GM10847 (cell line): ENCODE results near the gene TDRD12.

Experiments used
- POLR2A ChIP-seq: IDR thresholded peaks from 2 replicates; pipeline ENCODE4 v1.6.1; 2011; ENCODE audit not compliant: insufficient read length; ENCODE audit errors: extremely low read depth

The TDRD12 gene, protein sequence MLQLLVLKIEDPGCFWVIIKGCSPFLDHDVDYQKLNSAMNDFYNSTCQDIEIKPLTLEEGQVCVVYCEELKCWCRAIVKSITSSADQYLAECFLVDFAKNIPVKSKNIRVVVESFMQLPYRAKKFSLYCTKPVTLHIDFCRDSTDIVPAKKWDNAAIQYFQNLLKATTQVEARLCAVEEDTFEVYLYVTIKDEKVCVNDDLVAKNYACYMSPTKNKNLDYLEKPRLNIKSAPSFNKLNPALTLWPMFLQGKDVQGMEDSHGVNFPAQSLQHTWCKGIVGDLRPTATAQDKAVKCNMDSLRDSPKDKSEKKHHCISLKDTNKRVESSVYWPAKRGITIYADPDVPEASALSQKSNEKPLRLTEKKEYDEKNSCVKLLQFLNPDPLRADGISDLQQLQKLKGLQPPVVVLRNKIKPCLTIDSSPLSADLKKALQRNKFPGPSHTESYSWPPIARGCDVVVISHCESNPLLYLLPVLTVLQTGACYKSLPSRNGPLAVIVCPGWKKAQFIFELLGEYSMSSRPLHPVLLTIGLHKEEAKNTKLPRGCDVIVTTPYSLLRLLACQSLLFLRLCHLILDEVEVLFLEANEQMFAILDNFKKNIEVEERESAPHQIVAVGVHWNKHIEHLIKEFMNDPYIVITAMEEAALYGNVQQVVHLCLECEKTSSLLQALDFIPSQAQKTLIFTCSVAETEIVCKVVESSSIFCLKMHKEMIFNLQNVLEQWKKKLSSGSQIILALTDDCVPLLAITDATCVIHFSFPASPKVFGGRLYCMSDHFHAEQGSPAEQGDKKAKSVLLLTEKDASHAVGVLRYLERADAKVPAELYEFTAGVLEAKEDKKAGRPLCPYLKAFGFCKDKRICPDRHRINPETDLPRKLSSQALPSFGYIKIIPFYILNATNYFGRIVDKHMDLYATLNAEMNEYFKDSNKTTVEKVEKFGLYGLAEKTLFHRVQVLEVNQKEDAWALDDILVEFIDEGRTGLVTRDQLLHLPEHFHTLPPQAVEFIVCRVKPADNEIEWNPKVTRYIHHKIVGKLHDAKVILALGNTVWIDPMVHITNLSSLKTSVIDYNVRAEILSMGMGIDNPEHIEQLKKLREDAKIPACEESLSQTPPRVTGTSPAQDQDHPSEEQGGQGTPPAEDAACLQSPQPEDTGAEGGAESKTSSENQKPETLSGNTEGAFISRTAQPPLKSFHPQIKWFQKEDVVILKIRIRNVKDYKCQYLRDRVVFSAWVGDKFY (N-terminal part only)

GRCh38 chr19:32719611-32720059, at the start of gene TDRD12:
TDRD12 (plus strand) TSS chr19:32719767; CDS start chr19:32720073, 306 bp downstream.
- no peak for TF ChIP-seq POLR2A

DNA sequence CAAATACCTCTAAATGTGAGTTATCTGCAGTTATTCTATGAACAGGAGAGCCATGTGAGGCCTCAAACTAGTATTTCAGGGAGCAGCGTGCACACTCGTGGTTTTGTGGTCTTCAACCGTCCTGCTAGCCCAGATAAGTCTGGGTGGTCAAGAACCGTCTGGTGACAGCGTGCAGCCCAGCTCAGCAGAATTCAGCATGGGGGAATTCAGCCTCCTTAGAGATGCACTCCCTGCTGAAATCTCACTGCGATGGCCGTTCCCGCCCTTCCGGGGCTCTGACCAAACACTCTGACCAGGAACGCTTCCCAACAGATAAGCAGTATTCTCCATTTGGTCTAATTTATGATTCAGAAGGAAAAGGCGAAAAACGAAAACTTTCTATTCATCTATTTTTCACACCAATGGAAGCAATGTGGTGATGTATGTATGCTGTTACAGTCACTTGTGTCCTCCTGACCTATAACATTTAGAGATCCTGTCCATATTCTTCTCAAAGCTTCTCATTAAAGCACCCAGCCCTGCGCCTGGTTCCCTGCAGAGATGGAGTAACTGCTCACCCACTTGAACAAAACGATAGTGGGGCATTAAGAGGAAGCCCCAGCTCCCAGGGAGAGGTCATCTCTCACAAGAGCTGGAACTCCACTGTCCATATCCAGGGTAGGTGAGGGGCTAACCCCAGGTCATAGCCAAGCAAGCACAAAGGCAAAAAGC, 47.5 kb upstream of the TDRD12 start:
- TF ChIP-seq POLR2A: no peak

DNA sequence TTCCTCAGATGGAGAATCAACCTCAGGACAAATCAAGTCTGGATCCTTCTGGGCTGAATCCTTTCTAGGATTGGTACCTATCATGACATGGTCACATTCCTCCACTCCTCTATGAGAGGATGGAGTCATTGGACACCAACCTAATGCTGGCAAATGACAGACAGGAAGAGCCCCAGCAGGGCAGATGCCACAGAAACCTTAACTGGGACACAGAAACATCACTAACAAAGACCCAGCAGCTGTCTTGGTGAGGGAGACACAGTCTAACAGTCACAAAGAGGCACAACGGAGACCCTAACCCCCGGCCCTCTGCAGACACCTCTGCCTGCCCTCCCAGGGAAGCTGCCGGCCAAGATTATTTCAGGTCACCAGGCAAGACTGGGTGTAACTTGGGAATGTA, 46.7 kb upstream of the TDRD12 start:
- no peak for TF ChIP-seq POLR2A

GRCh38 chr19:32673573-32673972, 46.0 kb upstream of the TDRD12 start:
- no peak for TF ChIP-seq POLR2A

- no peak for TF ChIP-seq POLR2A
Observed at GRCh38 chr19:32674153-32674930, 45.2 kb upstream of the TDRD12 start.

- peak; percentile 54 for TF ChIP-seq POLR2A
Observed at GRCh38 chr19:32674931-32675719, 44.4 kb upstream of the TDRD12 start, which contains the start of gene ANKRD27. ANKRD27 (minus strand) TSS chr19:32675180; CDS start chr19:32659015, 16,165 bp downstream.

GRCh38 chr19:32675720-32676185, 43.8 kb upstream of the TDRD12 start, which contains the start of gene RGS9BP:
RGS9BP (plus strand) TSS chr19:32675848; CDS start chr19:32676264, 416 bp downstream.
- TF ChIP-seq POLR2A: no peak

GRCh38 chr19:32676186-32676894, 43.2 kb upstream of the TDRD12 start:
- no peak for TF ChIP-seq POLR2A

- no peak for TF ChIP-seq POLR2A
Observed at GRCh38 chr19:32676895-32677359, 42.6 kb upstream of the TDRD12 start.

DNA sequence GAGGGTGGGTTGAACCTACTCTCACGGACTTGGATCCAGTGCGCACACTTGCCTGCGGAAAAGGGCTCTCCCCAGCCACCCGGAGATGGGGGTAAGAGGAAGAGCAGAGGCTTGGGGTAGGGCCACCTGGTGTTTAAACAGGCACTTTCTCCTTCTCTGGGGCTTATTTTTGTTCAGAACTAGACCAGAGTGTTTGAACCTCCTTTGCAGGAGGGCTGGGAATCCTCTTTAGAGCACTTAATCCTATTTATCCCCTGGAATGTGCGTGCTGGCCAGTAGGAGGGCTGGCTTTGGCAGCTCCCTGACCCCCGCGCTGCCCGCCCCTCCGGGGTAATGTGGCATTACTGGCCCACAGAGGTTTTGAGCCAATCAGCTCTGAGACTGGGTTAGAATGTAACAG, 41.9 kb upstream of the TDRD12 start:
- no peak for TF ChIP-seq POLR2A

DNA sequence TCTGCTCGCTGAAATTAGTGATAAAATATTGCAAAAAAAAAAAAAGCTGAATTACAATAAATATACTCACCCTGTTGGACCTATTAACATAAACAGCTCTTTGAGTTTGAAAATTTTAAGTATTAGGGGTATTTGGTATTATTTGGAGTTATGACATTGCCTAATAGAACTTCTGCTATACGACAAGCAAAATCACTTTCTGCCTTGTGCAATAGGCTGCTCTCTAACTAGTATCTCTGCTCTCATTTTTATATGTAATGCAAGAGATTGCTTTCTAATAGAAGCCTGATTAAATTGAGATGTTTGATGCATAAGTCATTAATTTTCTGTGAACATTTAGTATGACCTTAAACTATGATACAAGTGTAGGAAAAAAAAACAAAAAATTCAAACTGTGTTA, 38.6 kb upstream of the TDRD12 start:
- TF ChIP-seq POLR2A: no peak

- no peak for TF ChIP-seq POLR2A
Observed at GRCh38 chr19:32682317-32682716, 37.2 kb upstream of the TDRD12 start.

DNA sequence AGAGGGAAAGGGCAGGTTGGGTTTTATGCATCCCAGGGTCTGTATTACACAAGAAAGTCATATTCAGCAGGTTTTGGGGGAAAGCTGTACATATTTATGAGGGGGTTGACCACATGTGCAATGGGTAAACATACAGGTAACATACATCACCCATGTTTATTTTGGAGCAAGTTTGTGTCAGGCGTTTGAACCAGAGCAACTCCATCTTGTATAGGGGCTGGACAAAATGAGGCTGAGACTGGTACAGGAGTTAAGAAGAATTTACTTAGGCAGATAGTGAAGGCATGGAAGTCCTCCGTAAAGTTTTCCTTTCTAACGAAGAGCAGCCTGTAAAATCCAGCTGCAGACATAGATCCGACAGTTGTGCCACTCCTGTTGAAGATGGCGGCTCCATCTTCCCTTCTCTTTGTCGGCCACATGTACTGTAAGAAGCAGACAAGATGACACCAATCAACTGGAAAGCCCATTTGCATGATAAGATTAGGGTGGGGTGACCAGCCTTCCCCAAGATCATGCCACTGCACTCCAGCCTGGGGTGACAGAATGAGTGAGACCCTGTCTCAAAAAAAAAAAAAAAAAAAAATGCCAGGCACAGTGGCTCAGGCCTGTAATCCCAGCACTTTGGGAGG, 32.6 kb upstream of the TDRD12 start:
- no peak for TF ChIP-seq POLR2A
